BJ (cell line): ENCODE measurements around the gene SLC6A5. TPM values are rescaled to one million over a fixed set of nuclear protein-coding genes. Genes with fewer than 3 reads are reported as not detected.

Experiments
- CTCF ChIA-PET: fragments of 350-600 bp; formaldehyde crosslinking; extraction: SDS; loops from one replicate; lab custom pipeline; 2021; ENCODE audit warnings: antibody characterized with exemption, inconsistent platforms; lab: Yijun Ruan, JAX
- POLR2A ChIA-PET: fragments of 300-600 bp; sonication (Branson Sonifier 250); formaldehyde crosslinking; extraction: SDS; loops from one replicate; lab custom pipeline; 2021; ENCODE audit warnings: antibody characterized with exemption; lab: Charles Lee
- DNase-seq: peaks from one replicate; pipeline ENCODE4 v3.0.0-alpha.2; 2011; ENCODE audit warnings: low read depth
- H3K27me3 ChIP-seq: 2 replicates; pipeline ENCODE4 v1.6.0; 2011; ENCODE audit warnings: low read length; ENCODE audit not compliant: control insufficient read depth, insufficient read depth
- H3K36me3 ChIP-seq: 2 replicates; pipeline ENCODE4 v1.5.1; 2011; ENCODE audit warnings: low read length; ENCODE audit not compliant: control insufficient read depth, insufficient read depth
- H3K4me3 ChIP-seq: 2 replicates; pipeline ENCODE4 v1.5.1; 2011; ENCODE audit warnings: low read depth, mild to moderate bottlenecking, control low read depth, low read length
- polyA plus RNA-seq: library from polyadenylated mRNA; depleted of rRNA; stranded (reverse); fragments of >200 nt; gene quantifications from 2 replicates; pipeline ENCODE4 v1.2.3, GENCODE V29; 2011
- TF ChIP-seq, protein P1 (sequence below): IDR thresholded peaks from 2 replicates; pipeline ENCODE4 v1.5.1; 2011; ENCODE audit warnings: low read depth, mild to moderate bottlenecking, control low read depth, inconsistent platforms, low read length, moderate library complexity; ENCODE audit not compliant: insufficient read depth

SLC6A5 gene
- polyA plus RNA-seq, 1 experiment: not detected

DNA sequence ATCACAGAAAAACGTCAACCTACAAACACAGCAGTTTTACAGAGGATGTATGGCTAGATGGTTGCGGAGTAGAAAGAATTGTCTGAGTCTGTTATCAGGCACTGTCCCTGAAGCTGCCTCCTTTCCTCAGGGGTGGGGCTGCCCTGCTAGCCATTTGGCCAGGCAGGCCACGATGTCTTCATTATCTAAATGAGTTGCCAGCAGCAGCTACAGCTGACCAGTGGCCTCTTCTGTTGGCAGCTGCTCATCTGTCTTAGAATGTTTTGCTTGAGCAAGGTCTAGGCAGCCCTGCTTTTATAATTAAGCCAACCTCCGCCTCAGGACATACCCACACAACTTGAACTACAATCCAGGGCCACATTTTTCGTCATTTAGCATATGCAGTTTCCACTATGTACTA is 17.5 kb downstream of the SLC6A5 start:
- Histone ChIP-seq H3K4me3 (no peak overlapping the region), H3K27me3 (no peaks in the 10 kb centered on the region), H3K36me3 (no peaks in the 10 kb centered on the region)
- ChIA-PET POLR2A (no interaction called here), CTCF (no interaction called here)
- no peak for DNase-seq
- TF ChIP-seq, protein P1, sequence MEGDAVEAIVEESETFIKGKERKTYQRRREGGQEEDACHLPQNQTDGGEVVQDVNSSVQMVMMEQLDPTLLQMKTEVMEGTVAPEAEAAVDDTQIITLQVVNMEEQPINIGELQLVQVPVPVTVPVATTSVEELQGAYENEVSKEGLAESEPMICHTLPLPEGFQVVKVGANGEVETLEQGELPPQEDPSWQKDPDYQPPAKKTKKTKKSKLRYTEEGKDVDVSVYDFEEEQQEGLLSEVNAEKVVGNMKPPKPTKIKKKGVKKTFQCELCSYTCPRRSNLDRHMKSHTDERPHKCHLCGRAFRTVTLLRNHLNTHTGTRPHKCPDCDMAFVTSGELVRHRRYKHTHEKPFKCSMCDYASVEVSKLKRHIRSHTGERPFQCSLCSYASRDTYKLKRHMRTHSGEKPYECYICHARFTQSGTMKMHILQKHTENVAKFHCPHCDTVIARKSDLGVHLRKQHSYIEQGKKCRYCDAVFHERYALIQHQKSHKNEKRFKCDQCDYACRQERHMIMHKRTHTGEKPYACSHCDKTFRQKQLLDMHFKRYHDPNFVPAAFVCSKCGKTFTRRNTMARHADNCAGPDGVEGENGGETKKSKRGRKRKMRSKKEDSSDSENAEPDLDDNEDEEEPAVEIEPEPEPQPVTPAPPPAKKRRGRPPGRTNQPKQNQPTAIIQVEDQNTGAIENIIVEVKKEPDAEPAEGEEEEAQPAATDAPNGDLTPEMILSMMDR: no peak

DNA sequence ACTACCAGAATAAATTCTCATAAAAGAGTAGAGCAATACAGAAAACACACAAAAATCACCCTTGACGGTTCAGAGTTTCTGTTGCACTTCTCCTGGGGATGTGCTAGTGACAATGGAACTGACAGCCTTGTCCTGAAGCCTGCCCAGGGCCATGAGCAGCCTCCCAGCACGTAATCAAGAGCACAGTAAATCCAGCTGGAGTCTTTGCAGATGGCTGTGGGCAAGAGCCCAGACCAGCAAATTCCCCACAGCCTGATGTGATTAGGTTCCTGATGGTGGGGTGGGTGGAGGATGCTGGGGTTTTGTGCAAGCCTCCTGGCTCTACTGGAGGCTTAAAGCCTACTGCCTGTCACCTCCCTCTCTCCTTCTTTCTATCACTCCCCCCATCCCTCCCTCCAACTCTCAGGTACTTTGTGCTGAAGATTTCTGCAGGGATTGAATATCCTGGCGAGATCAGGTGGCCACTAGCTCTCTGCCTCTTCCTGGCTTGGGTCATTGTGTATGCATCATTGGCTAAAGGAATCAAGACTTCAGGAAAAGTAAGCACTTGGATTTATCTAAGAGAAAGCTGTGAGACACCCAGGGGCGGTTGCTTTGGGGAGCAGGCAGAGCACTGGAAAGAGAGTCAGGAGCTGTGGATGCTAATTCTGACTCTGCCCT is 18.1 kb downstream of the SLC6A5 start:
- CTCF ChIA-PET: no interaction called here
- H3K27me3 ChIP-seq: no peaks in the 10 kb centered on the region
- POLR2A ChIA-PET: no interaction called here
- TF ChIP-seq, protein P1: no peak
- H3K4me3 ChIP-seq: no peak overlapping the region
- DNase-seq: no peak
- no peaks in the 10 kb centered on the region for H3K36me3 ChIP-seq

DNA sequence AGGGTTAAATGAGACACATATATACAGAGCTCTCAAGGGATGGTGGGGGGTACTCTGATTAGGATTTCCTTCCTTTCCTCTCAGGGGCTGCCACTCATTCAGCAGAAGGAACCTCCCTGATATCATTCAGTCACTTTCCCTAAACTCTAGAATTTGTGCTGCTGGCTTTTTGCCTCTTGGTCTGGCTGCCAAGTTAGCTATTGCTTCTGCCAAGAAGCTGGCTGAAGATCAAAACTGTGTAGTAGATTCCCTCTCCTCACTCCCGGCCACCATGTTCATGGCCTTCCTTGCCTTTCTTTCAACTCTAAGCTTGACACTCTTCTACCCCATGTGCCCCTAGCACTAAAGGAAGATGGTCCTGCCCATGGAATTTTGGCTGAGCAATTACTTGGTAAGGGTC is 18.7 kb downstream of the SLC6A5 start:
- TF ChIP-seq, protein P1: no peak
- no peak overlapping the region for H3K4me3 ChIP-seq
- no peaks in the 10 kb centered on the region for H3K27me3 ChIP-seq
- DNase-seq: no peak
- no peaks in the 10 kb centered on the region for H3K36me3 ChIP-seq
- ChIA-PET CTCF (interaction anchor here (2.1 kb wide), 1 partner anchor 8 kb away, joined by 10 read pairs; no protein-coding TSS in a partner anchor), POLR2A (no interaction called here)

DNA sequence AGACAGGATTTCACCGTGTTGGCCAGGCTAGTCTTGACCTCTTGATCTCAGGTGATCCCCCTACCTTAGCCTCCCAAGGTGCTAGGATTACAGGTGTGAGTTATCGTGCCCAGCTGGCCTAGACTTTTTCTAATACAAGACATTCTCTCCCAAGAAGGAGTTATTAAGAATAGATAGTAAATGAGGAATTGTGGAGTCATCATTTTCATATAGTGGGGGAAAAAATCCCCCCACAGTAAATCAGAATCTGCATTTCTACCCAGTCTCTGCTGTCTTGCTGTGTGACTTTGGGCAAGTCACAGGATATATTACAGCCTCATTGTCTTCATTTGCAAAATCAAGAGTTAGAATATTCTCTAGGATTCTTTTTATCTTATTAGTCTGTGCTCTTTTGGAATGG is 21.6 kb downstream of the SLC6A5 start:
- Histone ChIP-seq H3K4me3 (no peak overlapping the region), H3K36me3 (no peaks in the 10 kb centered on the region), H3K27me3 (no peaks in the 10 kb centered on the region)
- POLR2A ChIA-PET: no interaction called here
- CTCF ChIA-PET: no interaction called here
- TF ChIP-seq, protein P1: no peak
- no peak for DNase-seq

DNA sequence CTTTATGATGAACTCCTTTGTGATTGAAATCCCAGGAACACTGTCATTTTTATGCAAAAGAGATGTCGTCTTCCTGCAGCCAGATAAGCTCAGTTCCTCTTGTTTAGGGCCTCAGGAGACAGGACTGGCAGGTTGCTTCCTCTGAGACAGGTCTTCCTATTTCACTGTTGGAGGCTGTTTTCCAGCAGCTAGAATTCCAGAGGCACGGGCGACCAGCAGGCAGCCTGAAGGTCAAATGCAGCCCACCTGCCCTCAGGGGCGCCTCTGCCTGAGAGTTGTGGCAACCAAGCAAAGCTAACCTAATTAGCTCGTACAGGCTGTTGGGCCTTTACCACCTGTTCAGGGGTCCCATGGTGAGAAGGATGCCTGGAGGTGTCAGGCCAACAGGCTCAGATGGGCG is 22.3 kb downstream of the SLC6A5 start:
- ChIA-PET CTCF (interaction anchor here (1.2 to 1.6 kb wide), 2 partner anchors 11 to 26 kb away, joined by 3 read pairs; no protein-coding TSS in a partner anchor), POLR2A (no interaction called here)
- DNase-seq: no peak
- H3K4me3 ChIP-seq: no peak overlapping the region
- TF ChIP-seq, protein P1: no peak
- H3K36me3 ChIP-seq: no peaks in the 10 kb centered on the region
- H3K27me3 ChIP-seq: no peaks in the 10 kb centered on the region
